Stimulated activated CD4-positive, alpha-beta T cell treated with anti-CD3 and anti-CD28 coated beads, Interleukin-12 subunit alpha, Interleukin-12 subunit beta, amount 100 ng/mL, for 48 hours (primary cell): ENCODE measurements around the gene UTF1.
"Not testable (repeated sequence)": the region's sequence is repeated elsewhere in the genome, so short reads cannot be mapped to it uniquely, and the experiment has no call there.

Source experiments
- DNase-seq, 3 donors: peaks; one replicate each; pipeline ENCODE4 v3.0.0-alpha.2; 2020; ENCODE audit warnings: low read depth in 2 of 3, low spot score in 1 of 3

The UTF1 gene

GRCh38 chr10:133226251-133226808, 3.7 kb upstream of the UTF1 start:
- no peak for DNase-seq

GRCh38 chr10:133227256-133227655, 2.8 kb upstream of the UTF1 start:
- DNase-seq, result no peak

- DNase-seq, result no peak
These were observed 563 bp upstream of the UTF1 start for GRCh38 chr10:133229265-133230043.

- peak in 1 of 3 donors; percentile 17 for DNase-seq
These were observed 574 bp downstream of the UTF1 start for GRCh38 chr10:133230387-133231195.

- DNase-seq, result no peak
These were observed 1.4 kb downstream of the UTF1 start for GRCh38 chr10:133231244-133231945.

- DNase-seq, result no peak
These were observed 2.0 kb downstream of the UTF1 start for GRCh38 chr10:133231946-133232574.

- DNase-seq, result not testable (repeated sequence)
These were observed 4.8 kb downstream of the UTF1 start for GRCh38 chr10:133234796-133235195.

GRCh38 chr10:133235265-133235855, 5.3 kb downstream of the UTF1 start:
- no peak for DNase-seq

GRCh38 chr10:133235932-133236331, 5.9 kb downstream of the UTF1 start:
- no peak for DNase-seq

GRCh38 chr10:133236401-133237240, 6.6 kb downstream of the UTF1 start:
- DNase-seq, result no peak

GRCh38 chr10:133237241-133237587, 7.2 kb downstream of the UTF1 start:
- DNase-seq, result no peak

- DNase-seq, result no peak
These were observed 7.8 kb downstream of the UTF1 start, which contains the start of gene VENTX for GRCh38 chr10:133237588-133238465. TSS of gene VENTX (plus strand) at chr10:133237855. CDS start at chr10:133237915, 60 bp downstream.

GRCh38 chr10:133238466-133238804, 8.4 kb downstream of the UTF1 start:
- DNase-seq, result no peak

- no peak for DNase-seq
These were observed 10.0 kb downstream of the UTF1 start for GRCh38 chr10:133239990-133240389.

GRCh38 chr10:133241501-133242205, 11.6 kb downstream of the UTF1 start:
- DNase-seq, result no peak

GRCh38 chr10:133242611-133243356, 12.8 kb downstream of the UTF1 start:
- no peak for DNase-seq

GRCh38 chr10:133243593-133243992, 13.6 kb downstream of the UTF1 start:
- DNase-seq, result no peak
